Hepatocyte (in vitro differentiated cells): Measurements from ENCODE around the gene CELSR1.

Experiments
- EZH2 ChIP-seq: fragments of 200-600 bp; sonication (generic); IDR thresholded peaks from 2 replicates; pipeline ENCODE4 v1.6.1; 2016; ENCODE audit warnings: antibody characterized with exemption, mild to moderate bottlenecking, borderline replicate concordance
- EZH2phosphoT487 ChIP-seq: fragments of 200-600 bp; sonication (generic); IDR thresholded peaks from one replicate; pipeline ENCODE4 v1.6.1; 2018; ENCODE audit warnings: antibody characterized with exemption, mild to moderate bottlenecking, low read depth, moderate library complexity; ENCODE audit not compliant: unreplicated experiment, severe bottlenecking
- TF ChIP-seq, protein P1 (sequence below): fragments of 200-600 bp; sonication (generic); IDR thresholded peaks from 2 replicates; pipeline ENCODE4 v1.5.1; 2016; ENCODE audit warnings: antibody characterized with exemption, mild to moderate bottlenecking; ENCODE audit not compliant: poor library complexity

DNA sequence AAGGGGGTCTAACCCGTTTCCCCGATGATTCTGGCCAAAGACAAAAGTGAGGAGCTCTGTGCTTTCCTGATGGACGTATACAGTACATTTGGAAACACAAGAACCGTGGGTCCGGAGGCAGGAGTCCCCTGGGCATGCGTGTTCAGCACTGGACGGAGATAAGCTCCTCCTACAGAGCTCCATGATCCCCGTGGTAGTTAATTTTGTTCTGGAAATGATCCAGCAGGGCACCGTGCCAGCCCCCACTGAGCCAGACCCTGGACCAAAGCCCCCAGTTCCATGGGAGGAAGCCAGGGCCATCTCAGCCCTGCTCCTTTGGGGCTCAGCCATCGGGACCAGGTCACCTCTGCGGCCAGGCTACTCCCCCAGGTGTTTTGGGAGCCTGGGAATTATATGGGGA, 118.6 kb downstream of the CELSR1 start:
- no peak for TF ChIP-seq EZH2
- TF ChIP-seq, protein P1, sequence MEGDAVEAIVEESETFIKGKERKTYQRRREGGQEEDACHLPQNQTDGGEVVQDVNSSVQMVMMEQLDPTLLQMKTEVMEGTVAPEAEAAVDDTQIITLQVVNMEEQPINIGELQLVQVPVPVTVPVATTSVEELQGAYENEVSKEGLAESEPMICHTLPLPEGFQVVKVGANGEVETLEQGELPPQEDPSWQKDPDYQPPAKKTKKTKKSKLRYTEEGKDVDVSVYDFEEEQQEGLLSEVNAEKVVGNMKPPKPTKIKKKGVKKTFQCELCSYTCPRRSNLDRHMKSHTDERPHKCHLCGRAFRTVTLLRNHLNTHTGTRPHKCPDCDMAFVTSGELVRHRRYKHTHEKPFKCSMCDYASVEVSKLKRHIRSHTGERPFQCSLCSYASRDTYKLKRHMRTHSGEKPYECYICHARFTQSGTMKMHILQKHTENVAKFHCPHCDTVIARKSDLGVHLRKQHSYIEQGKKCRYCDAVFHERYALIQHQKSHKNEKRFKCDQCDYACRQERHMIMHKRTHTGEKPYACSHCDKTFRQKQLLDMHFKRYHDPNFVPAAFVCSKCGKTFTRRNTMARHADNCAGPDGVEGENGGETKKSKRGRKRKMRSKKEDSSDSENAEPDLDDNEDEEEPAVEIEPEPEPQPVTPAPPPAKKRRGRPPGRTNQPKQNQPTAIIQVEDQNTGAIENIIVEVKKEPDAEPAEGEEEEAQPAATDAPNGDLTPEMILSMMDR, result no peak
- no peak for TF ChIP-seq EZH2phosphoT487
